A673 (cell line): ENCODE results near the gene COA1.
"Not testable (repeated sequence)": the region's sequence is repeated elsewhere in the genome, so short reads cannot be mapped to it uniquely, and the experiment has no call there.

ENCODE experiments used
- CTCF ChIP-seq: fragments of 300-800, 200-600 bp; sonication (generic); conservative IDR thresholded peaks from 2 replicates; pipeline ENCODE4 v1.5.1; 2017; ENCODE audit warnings: low read depth, mild to moderate bottlenecking, antibody characterized with exemption, low read length, moderate library complexity, mixed read lengths
- EZH2 ChIP-seq: fragments of 200-600 bp; sonication (generic); IDR thresholded peaks from 2 replicates; pipeline ENCODE4 v1.6.1; 2017; ENCODE audit warnings: borderline replicate concordance, low read depth, mild to moderate bottlenecking, mixed read lengths, antibody characterized with exemption, low read length; ENCODE audit not compliant: poor library complexity, severe bottlenecking

GRCh38 chr7:43715966-43716365, 13.4 kb downstream of the COA1 start:
- TF ChIP-seq CTCF, EZH2: not testable (repeated sequence)
